ENCODE data around the gene RPL19. TPM values are rescaled to one million over a fixed set of nuclear protein-coding genes. Genes with fewer than 3 reads are reported as not detected.

The RPL19 gene
- polyA plus RNA-seq, 1 experiment: 1,903 TPM

DNA sequence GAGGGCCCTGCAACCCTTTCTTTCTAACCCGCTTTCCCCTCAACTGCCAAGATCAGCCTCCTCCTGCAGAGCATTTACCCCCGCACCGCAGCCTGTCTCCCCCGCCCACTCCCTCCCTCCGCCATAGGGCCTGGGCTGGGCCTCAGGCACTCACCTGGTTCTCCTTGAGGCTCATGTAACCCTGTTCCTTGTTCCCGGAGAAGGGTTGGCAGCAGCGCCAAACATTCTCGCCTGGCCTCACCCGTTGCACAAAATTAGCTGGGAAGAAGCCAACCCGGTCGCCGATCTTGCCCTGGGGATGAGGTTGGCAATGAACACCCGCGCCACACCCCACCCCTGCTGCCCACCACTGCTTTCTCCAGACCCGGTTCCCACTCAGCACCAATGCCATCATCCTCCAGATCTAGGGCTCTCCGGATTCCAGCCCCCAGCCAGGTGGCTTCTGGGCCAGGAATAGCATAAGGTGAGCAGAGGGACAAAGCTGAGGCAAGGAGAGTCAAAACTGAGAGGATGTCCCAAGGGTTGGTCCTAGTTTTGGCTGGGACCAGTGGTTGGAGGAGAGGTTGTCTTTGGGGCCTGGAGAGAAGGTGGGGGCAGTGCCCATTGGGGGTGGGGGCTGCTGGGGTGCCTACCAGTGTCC, 12.9 kb downstream of the RPL19 start:
- CTCF ChIA-PET: interaction anchor here (1.8 to 21.2 kb wide), 2 partner anchors 9 to 26 kb away, joined by 5 to 438 read pairs; no protein-coding TSS in a partner anchor
- DNase-seq (ENCODE audit: low read depth): no peak
- no peak overlapping the region for H3K4me3 ChIP-seq (ENCODE audit: low read depth, low read length)
- H3K27me3 ChIP-seq (ENCODE audit: control insufficient read depth, insufficient read depth, low read length): peaks cover 9% of the 10 kb centered on the region
- H3K36me3 ChIP-seq (ENCODE audit: control insufficient read depth, insufficient read depth, low read length): no peaks in the 10 kb centered on the region
- POLR2A ChIA-PET: interaction anchor here (0.6 kb wide), 1 partner anchor 9 kb away, joined by 23 read pairs; no protein-coding TSS in a partner anchor
- TF ChIP-seq, protein P1, sequence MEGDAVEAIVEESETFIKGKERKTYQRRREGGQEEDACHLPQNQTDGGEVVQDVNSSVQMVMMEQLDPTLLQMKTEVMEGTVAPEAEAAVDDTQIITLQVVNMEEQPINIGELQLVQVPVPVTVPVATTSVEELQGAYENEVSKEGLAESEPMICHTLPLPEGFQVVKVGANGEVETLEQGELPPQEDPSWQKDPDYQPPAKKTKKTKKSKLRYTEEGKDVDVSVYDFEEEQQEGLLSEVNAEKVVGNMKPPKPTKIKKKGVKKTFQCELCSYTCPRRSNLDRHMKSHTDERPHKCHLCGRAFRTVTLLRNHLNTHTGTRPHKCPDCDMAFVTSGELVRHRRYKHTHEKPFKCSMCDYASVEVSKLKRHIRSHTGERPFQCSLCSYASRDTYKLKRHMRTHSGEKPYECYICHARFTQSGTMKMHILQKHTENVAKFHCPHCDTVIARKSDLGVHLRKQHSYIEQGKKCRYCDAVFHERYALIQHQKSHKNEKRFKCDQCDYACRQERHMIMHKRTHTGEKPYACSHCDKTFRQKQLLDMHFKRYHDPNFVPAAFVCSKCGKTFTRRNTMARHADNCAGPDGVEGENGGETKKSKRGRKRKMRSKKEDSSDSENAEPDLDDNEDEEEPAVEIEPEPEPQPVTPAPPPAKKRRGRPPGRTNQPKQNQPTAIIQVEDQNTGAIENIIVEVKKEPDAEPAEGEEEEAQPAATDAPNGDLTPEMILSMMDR (IDR thresholded peaks at IDR 0.05; ENCODE audit: insufficient read depth, low read depth, low read length): no peak

DNA sequence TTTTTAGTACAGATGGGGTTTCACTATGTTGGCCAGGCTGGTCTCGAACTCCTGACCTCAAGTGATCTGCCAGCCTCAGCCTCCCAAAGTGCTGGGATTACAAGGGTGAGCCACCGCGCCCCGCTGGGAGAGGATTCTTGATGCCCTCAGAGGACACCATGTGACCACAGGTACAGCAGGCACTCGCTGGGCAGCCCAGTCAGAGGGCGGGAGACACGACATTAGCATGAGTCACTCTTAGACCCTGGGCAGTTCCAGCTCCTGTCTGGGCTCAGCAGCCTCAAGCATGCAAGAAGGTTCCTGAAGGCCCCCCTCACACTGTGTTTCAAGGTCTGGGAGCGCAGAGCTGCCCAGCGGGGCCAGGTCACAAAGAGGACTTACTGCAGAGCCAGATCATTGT, 13.8 kb downstream of the RPL19 start:
- Histone ChIP-seq H3K27me3 (ENCODE audit: control insufficient read depth, insufficient read depth, low read length) (peaks cover 13% of the 10 kb centered on the region), H3K36me3 (ENCODE audit: control insufficient read depth, insufficient read depth, low read length) (no peaks in the 10 kb centered on the region), H3K4me3 (ENCODE audit: low read depth, low read length) (no peak overlapping the region)
- ChIA-PET CTCF (interaction anchor here (0.6 to 21.2 kb wide), 2 partner anchors 14 to 26 kb away, joined by 4 to 438 read pairs; no protein-coding TSS in a partner anchor), POLR2A (no interaction called here)
- TF ChIP-seq, protein P1 (IDR thresholded peaks at IDR 0.05; ENCODE audit: insufficient read depth, low read depth, low read length): no peak
- no peak for DNase-seq (ENCODE audit: low read depth)

DNA sequence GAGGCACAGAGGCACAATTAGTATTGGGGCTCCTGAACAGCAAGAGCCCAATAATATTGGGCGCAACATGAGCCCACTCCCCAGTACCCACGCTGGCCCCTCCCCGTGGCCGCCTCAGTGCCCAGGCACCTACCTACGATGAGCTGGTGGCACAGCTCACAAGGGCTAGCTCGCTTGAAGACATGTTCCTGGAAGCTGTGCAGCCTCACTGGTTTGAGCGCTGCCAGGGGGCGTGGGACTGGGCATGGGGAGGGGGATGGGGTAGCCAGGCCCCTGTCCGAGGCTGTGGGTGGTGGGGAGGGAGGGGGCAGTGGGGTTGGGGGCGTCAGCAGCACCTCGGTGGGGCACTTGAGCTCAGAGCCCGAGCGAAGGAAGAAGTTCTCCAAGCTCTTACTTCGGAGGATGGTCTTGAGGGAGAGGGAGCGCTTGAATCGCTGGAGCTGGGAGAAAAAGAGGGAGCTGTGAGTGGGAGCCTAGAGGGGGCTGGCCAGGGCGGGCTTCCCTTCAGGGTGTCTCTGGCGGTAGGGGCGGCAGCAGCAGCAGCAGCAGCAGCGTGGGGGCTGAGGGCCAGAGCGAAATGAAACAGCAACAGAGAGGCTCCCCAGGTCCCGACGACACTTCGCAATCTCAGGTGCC, 17.8 kb downstream of the RPL19 start:
- CTCF ChIA-PET: interaction anchor here (1.1 to 21.2 kb wide), 3 partner anchors 9 to 22 kb away, joined by 3 to 438 read pairs (median 5); no protein-coding TSS in a partner anchor
- TF ChIP-seq, protein P1 (IDR thresholded peaks at IDR 0.05; ENCODE audit: insufficient read depth, low read depth, low read length): no peak
- no peak for DNase-seq (ENCODE audit: low read depth)
- Histone ChIP-seq H3K36me3 (ENCODE audit: control insufficient read depth, insufficient read depth, low read length) (no peaks in the 10 kb centered on the region), H3K4me3 (ENCODE audit: low read depth, low read length) (no peak overlapping the region), H3K27me3 (ENCODE audit: control insufficient read depth, insufficient read depth, low read length) (peaks cover 20% of the 10 kb centered on the region)
- POLR2A ChIA-PET: interaction anchor here (0.6 kb wide), 1 partner anchor 48 kb away, joined by 8 read pairs; no protein-coding TSS in a partner anchor

DNA sequence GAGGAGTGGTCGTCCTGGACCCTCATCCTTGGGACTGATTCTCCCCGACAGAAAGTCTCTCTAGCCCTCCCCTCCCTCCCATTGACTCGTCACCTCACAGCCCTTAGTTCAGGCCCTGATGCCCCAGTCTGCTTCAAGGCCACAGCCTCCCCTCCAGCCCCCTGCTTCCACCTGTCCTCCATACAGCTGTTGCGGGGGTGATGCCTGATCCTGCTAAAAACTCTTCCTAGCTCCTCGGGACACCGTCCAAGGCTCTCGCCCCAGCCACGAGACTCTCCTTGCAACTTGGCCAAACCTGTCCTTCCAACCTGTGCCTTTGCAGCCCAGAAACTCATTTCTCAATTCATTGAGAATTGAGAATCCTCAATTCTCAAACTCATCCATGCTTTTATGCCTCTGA, 18.8 kb downstream of the RPL19 start:
- Histone ChIP-seq H3K36me3 (ENCODE audit: control insufficient read depth, insufficient read depth, low read length) (no peaks in the 10 kb centered on the region), H3K4me3 (ENCODE audit: low read depth, low read length) (no peak overlapping the region), H3K27me3 (ENCODE audit: control insufficient read depth, insufficient read depth, low read length) (peaks cover 29% of the 10 kb centered on the region)
- CTCF ChIA-PET: interaction anchor here (1.1 to 21.2 kb wide), 3 partner anchors 12 to 45 kb away, joined by 3 to 438 read pairs (median 3); no protein-coding TSS in a partner anchor
- POLR2A ChIA-PET: no interaction called here
- TF ChIP-seq, protein P1 (IDR thresholded peaks at IDR 0.05; ENCODE audit: insufficient read depth, low read depth, low read length): no peak
- DNase-seq (ENCODE audit: low read depth): no peak

DNA sequence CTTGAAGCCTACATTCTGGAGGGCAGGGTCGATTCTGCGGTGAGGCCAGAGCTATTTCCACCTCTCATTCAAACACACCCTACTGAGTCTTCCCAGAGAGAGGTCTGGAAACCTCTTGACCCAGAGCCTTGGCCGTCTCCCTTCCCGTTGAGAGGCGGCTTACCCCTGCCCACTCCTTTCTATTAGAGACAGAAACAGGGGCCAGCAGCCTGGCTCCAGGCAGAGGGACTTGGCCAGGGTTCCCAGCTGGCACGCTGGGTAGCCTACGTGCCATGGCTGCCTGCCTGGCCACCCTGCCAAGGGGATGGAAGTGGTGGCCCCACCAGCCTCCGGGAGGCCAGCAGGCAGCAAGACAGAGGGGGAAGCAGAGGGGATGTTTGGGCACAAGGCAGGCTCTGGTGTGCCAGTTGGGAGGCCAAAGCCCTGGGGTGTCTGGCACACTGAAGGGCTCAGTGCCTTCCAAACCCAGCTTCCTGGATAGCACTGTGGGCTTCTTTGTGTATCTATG, 19.6 kb downstream of the RPL19 start:
- Histone ChIP-seq H3K27me3 (ENCODE audit: control insufficient read depth, insufficient read depth, low read length) (peaks cover 33% of the 10 kb centered on the region), H3K4me3 (ENCODE audit: low read depth, low read length) (no peak overlapping the region), H3K36me3 (ENCODE audit: control insufficient read depth, insufficient read depth, low read length) (no peaks in the 10 kb centered on the region)
- TF ChIP-seq, protein P1 (IDR thresholded peaks at IDR 0.05; ENCODE audit: insufficient read depth, low read depth, low read length): no peak
- POLR2A ChIA-PET: no interaction called here
- DNase-seq (ENCODE audit: low read depth): no peak
- CTCF ChIA-PET: interaction anchor here (1.1 to 21.2 kb wide), 2 partner anchors 20 to 45 kb away, joined by 3 to 438 read pairs; no protein-coding TSS in a partner anchor

Measured in BJ (cell line).